Stimulated activated CD8-positive, alpha-beta memory T cell treated with anti-CD3 and anti-CD28 coated beads, Interleukin-7, amount 100 ng/mL, for 24 hours (primary cell): Measurements from ENCODE around the gene ZDHHC14.
"Not testable (repeated sequence)": the region's sequence is repeated elsewhere in the genome, so short reads cannot be mapped to it uniquely, and the experiment has no call there.

ENCODE experiments used
- DNase-seq: peaks from one replicate; pipeline ENCODE4 v3.0.0-alpha.2; 2020; ENCODE audit warnings: low read depth

ZDHHC14 gene

GRCh38 chr6:157445277-157446009, 64.5 kb downstream of the ZDHHC14 start:
- no peak for DNase-seq

DNA sequence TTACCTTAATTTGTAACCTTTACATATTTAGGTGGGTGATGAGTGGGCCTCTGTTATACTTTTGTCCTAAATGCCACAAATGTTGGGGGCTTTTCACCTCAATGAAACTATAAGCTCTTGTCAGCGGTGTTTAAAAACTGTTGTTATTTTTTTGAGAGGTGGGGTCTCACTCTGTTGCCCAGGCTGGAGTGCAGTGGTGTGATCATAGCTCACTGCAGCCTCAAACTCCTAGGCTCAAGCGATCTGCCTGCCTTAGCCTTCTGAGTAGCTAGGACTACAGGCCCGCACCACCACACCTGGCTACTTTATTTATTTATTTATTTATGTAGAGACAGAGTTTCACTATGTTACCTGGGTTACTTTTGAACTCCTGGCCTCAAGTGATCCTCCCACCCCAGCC, 66.7 kb downstream of the ZDHHC14 start:
- no peak for DNase-seq

- no peak for DNase-seq
Measured at GRCh38 chr6:157449610-157450009, 68.6 kb downstream of the ZDHHC14 start.

- DNase-seq = no peak
Measured at GRCh38 chr6:157450931-157451742, 70.1 kb downstream of the ZDHHC14 start.

DNA sequence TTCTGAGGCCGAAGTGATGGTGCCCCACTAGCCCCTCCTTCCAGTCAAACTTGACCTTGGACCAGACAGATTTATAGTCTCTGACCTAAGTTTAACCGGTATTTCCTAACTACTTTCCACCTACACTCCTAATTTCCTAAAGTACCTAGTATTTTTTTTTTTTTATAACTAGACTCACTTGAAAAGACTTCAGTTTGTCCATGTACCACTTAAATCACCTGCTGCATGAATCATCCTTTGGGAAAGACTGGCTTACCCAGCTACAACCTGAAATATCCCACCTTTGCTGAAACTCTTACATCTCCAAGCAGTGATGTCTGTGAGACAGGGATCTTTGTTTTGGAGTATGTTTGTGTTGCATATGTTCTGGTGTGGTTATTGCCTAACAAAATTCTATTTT, 71.1 kb downstream of the ZDHHC14 start:
- DNase-seq = no peak

- no peak for DNase-seq
Measured at GRCh38 chr6:157453131-157453530, 72.1 kb downstream of the ZDHHC14 start.

DNA sequence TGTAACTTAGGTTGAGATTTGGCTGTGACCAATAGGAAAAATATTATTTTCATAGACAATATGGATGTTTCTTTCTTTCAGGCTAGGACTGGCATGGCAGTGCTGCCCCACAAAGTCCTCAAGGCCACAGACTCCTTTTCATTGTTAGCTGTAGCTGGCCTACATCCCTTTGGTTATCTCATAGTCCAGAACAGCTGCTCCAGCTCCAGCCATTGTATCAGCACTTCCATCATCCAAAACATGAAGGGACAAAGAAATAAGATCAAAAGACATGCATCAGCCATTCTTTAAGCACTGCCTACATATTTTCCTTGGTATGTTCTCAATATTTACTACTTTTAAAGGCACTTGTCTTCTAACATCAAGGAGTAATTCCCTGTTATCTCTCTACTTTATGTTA, 73.0 kb downstream of the ZDHHC14 start:
- no peak for DNase-seq

DNA sequence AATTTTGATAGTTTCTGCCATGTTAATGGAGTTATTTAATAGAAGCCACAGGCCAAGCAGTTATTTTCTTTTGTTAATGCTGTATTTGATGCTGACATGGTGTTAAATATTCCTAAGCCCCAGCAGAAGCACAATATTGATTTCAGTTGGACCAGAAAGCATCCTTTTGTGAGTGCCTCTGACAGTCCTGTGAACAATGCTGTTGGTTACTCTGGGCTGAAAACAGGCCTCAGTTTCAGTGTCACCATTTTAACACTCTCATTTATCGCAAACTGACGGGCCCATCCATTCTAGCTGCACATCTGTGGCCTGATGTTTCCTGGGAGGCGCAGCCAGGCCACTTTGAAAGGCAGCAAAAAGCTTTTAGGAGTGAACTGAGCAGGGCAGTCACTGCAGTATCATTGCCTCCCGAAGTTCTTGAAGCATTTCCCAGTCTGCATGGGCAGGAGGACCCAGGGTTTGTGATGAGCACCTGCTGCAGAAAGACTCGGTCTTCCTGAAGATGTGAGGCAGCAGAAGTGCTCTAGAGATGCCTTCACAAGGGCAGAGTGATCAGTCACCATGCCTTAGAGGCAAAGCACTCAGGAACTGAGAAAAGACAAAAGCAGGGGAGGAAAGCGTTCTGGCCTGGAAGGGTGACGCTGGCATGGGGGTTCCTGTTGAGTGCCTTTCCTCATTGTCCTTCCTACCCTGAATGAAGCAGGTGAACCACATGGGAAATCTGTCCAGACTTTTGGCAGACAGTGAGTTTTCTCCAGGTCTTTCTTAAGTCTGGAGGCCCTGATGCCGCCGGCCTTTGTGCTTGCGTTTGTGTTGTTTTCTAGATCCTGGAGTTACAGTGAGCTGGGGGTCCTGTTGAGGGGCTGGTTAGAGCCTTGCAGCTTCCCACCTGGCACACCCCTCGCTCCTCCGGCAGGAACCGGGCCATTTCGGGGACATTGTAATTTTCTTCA, 74.0 kb downstream of the ZDHHC14 start:
- no peak for DNase-seq

DNA sequence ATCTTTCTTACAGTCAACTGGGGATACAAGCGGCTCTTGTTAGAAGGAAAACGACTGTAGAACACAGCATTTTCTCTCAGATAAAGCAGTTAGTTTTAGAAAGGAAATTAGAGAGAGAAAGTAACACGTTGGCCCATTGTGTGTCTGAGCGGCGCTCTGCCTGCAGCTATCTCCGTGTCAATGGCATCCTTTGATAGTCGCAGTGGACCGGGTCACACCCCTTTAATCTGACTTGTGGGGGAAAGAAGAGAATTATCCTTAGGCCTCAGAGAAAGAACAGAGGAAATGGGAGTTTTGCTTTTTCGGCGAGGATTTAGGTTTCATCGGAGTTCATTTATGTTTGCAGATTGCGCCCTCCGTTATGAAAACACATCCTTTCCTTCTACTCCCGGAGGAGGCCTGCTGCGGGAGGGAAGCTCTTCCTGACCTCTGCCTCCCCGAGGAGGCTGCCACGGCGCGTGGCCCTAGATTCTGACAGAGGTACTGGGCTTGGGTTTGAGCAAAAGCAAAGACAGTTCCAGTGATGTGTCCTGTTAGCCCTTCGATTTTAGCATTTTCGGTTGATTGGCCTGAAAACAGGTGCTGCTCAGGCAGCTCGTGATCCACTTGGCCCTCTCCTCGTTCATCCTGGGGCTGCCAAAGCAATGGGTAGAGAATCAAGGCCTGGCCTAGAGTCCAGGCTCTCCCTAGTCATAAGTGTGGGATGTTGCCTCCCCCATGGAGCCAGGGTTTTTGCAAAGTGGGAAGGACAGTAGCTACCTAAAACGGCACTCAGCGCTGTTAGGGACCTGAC, 74.9 kb downstream of the ZDHHC14 start:
- DNase-seq = no peak

DNA sequence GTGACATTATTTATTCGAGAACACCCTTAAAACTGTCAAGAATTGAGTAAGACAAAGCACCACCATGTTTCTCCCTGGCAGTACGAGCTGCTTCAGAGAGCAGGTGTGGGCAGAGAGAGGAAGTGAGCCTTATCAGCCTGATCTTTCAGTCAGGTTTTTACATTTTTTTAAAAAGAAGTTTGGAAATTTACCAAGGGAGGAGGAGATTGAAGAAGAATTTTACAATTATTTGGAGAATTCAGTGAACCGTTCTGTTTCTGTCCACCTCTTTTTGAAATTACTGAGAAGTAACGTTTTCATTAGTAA, 75.5 kb downstream of the ZDHHC14 start:
- DNase-seq = no peak

DNA sequence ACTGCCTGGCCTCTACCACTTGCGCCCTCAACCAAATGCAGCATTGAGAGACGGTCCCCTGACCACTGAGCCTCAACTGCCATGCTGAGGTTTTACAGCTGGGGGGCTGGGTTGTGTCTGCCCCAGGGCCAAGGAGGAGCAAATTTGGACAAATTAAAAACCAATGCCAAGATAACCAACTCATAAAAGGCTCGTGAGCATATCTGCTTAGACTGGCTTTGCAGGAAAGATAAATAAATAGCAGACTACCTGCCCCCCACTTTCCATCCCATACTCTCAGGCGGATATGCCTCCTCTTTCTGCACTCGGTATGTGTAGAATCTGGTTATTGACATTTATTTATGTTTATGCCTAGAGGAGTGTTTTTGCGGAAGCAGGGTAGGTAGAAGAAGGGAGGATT, 76.8 kb downstream of the ZDHHC14 start:
- no peak for DNase-seq

GRCh38 chr6:157459327-157459726, 78.3 kb downstream of the ZDHHC14 start:
- no peak for DNase-seq

DNA sequence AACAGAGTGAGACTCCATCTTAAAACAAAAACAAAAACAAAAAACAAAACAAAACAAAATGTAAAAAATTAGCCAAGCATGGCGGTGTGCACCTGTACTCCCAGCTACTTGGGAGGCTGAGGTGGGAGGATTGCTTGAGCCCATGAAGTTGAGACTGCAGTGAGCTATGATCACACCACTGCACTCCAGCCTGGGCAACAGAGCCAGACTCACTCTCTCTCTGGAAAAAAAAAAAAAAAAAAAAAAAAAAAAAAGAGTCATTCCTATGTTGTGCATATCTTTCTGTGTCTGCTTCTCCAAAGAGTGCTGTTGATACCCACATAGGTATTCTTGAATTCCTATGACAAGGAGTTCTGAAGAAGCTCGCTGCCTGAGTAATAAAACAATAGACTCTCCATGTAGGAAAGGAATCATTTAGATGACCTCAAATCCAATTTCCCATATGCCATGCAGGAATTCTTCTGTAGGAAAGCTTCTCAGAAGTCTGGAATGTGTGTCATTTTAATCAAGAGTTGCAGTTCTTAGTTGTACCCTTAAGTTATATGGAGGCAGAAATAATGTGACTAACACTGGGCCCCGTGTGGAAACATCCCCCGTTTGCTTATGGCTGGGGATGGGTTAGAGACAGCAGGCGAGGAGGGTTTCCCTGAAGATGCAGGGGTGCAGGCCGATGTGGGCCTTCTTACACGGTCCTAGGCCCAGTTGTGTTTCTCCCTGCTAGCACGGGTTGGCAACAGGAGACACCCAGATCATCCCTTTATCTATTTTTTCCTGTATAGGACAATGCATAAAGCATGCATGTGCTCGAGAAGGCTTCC, 79.4 kb downstream of the ZDHHC14 start:
- DNase-seq = no peak

DNA sequence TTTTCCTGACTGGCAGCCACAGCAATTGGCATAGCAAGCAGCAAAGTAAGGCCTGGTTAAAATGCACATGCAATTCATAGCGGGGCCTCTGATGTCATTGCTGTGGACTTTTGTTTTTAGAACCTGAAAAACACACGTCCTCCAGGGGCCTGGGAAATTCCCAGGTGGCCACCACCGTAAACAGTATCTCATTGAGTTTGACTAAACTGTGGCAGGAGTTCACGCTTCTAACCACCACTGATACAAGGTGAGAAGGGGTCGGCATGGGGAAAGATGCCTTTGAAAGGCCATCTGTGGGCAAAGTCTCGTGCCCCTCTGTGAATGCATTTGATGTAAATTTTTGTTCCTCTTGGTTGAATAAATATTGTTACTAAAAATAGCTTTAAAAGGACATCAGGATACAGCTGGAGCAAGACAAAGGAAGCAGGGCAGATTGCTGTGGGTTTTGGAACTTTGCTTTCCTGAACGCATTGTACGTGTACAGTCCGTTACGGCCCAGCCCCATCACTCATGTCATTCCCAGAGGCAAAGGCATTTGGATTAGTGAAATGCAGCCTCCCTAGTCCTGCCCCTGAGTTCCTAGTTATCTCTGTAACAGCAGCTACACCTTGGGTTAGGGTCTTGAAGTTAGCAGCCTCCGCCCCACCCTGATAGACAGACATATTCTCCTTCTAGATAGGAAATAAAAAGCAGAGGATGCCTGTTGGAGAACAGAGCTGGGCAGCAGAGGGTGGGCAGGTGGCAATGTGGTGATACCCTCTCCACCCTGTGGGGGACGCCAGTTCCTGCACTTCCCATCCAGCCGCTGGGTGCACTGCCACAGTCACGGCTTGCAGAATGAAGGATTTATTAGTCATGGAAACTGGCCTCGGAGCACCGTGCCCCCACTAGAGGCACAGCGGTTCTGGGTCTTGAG, 80.3 kb downstream of the ZDHHC14 start:
- DNase-seq = peak; percentile 26

DNA sequence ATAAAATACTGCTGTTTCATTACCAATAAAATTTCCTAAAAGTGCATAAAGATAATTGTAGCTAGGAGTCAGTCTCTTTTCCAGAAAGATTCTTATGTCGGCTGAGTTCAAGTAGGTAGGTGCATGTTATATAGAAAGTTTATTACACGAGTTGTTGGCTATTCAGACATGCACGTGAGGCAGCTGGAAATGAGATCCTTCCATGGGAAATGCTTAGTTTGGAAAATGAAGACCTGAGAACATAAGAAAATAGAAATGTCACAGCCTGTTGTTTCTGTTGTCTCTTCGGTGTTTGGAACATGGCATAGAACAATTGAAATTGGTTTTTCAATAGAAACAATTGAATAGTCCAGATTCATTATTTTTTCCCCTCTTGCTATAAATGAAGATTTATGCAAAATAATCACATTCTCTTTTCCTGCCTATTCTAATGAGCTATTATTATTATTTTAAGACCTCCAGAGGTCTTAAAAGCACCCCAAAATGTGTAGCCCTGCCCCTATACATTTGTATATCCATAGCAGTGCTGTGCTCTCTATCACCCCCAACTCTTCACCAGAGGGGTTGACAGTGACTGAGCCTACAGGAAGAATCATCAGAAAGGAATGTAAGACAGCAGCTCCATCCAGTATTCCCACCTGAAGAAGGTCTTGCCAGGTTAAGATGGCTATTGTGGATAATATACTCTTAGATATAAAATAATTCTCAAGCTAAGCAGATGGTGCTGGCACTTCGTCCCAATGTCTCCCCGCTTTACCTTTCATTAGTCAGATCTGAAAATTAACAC, 82.2 kb downstream of the ZDHHC14 start:
- DNase-seq = no peak

GRCh38 chr6:157463743-157464135, 82.7 kb downstream of the ZDHHC14 start:
- not testable (repeated sequence) for DNase-seq

GRCh38 chr6:157464653-157465535, 83.9 kb downstream of the ZDHHC14 start:
- no peak for DNase-seq

GRCh38 chr6:157466342-157466648, 85.3 kb downstream of the ZDHHC14 start:
- DNase-seq = no peak
